HEK293 (cell line): ENCODE results near the gene DCDC2.

Experiments
- OVOL3 ChIP-seq: fragments of 450-650 bp; formaldehyde crosslinking; IDR thresholded peaks from 2 replicates; pipeline ENCODE4 v1.5.1; 2016; ENCODE audit warnings: missing biosample characterization, missing genetic modification characterization
- ZBTB1 ChIP-seq: fragments of 450-650 bp; formaldehyde crosslinking; IDR thresholded peaks from 2 replicates; pipeline ENCODE4 v1.5.1; 2016; ENCODE audit warnings: missing biosample characterization, missing genetic modification characterization
- ZNF501 ChIP-seq: fragments of 450-650 bp; formaldehyde crosslinking; IDR thresholded peaks from 2 replicates; pipeline ENCODE4 v1.5.1; 2016; ENCODE audit warnings: missing biosample characterization, missing genetic modification characterization
- TF ChIP-seq, protein P1 (sequence below): fragments of 450-650 bp; formaldehyde crosslinking; IDR thresholded peaks from 2 replicates; pipeline ENCODE4 v1.5.1; 2016; ENCODE audit warnings: missing biosample characterization, missing genetic modification characterization

DNA sequence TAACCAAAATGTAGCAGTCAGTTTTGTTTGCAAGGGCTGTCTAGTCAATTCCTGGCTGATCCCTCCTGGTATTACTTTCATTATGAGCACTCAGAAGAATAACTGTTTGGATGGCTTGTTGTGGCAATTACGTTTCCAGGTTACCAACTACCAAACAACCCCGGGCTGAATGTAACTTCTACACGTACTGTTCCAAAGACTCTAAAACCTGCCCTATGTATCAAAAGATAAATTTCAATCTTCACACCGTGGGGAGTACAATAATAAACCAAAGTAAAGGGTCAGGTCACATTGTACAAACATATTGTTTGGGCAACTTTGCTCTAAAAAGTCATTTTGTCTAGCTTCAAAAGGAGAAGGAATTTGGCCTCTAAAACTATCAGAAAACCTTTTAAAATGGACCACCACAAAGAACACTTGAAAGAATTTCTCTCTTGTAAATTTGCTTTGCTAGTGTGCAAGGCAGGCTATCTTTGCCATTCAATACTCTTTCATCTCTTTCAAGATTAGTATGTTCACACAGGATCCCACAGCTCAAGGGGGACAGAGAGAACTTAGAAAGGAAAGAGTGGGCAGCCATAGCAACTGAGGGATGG lies 27.6 kb downstream of the DCDC2 start:
- TF ChIP-seq, protein P1, sequence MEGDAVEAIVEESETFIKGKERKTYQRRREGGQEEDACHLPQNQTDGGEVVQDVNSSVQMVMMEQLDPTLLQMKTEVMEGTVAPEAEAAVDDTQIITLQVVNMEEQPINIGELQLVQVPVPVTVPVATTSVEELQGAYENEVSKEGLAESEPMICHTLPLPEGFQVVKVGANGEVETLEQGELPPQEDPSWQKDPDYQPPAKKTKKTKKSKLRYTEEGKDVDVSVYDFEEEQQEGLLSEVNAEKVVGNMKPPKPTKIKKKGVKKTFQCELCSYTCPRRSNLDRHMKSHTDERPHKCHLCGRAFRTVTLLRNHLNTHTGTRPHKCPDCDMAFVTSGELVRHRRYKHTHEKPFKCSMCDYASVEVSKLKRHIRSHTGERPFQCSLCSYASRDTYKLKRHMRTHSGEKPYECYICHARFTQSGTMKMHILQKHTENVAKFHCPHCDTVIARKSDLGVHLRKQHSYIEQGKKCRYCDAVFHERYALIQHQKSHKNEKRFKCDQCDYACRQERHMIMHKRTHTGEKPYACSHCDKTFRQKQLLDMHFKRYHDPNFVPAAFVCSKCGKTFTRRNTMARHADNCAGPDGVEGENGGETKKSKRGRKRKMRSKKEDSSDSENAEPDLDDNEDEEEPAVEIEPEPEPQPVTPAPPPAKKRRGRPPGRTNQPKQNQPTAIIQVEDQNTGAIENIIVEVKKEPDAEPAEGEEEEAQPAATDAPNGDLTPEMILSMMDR (tag by site-specific recombination) = no peak
- TF ChIP-seq ZNF501 (tag by site-specific recombination) (no peak), OVOL3 (tag by site-specific recombination) (no peak; the same call in 1 of the 2 replicates), ZBTB1 (tag by site-specific recombination) (no peak)
